ENCODE results near the gene BOC.

DNA sequence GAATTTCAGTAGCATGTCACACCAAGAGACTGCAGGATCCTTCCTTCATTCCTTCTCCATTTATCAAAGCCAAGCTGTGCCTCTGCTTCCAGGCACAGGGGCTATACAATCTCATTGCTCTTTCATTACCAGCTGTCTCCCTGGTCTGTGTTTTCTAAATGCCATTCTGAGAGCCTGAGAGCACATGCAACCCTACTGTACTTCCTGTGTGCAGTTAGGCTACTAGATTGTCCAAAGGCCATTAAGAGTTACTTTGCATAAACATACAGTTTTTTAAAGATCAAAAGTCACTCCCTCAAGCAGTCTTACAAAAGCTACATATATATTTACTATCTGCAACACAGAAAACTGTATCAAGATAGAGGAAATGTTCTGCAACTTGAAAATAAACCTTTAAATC lies 119.8 kb downstream of the BOC start:
- TF ChIP-seq NFYB (IDR thresholded peaks at IDR 0.05; ENCODE audit: insufficient read depth, low read depth, low read length) (no peak), POLR2A (IDR thresholded peaks at IDR 0.05; ENCODE audit: low read depth, low read length) (no peak), ZNF384 (IDR thresholded peaks at IDR 0.05; ENCODE audit: borderline replicate concordance, low read depth, low read length) (no peak), CTCF (IDR thresholded peaks at IDR 0.05 in 2 of 3, conservative IDR thresholded peaks at IDR 0.05 in 1 of 3; ENCODE audit: control insufficient read depth in 2 of 3, extremely low read depth in 1 of 3, insufficient read depth in 1 of 3, low read depth in 3 of 3, low read length in 3 of 3) (no peak), YY1 (IDR thresholded peaks at IDR 0.05; ENCODE audit: low read depth, low read length) (no peak), CREM (IDR thresholded peaks at IDR 0.05; ENCODE audit: low read depth) (no peak), EGR1 (IDR thresholded peaks at IDR 0.05; ENCODE audit: borderline replicate concordance in 1 of 2, low read depth in 2 of 2, low read length in 2 of 2) (no peak), POLR2AphosphoS5 (IDR thresholded peaks at IDR 0.05; ENCODE audit: low read length) (no peak), SIX5 (IDR thresholded peaks at IDR 0.05; ENCODE audit: low read depth, low read length, severe bottlenecking) (no peak)

Measured in GM12878 (cell line).